Endothelial cell of umbilical vein (primary cell): ENCODE measurements around the gene TDRD7. TPM values are rescaled to one million over a fixed set of nuclear protein-coding genes. Genes with fewer than 3 reads are reported as not detected.

Experiments
- BruUV-seq: library from RNA; stranded (reverse); fragments of 400-500 nt; replicated peaks from 2 replicates; lab custom pipeline; 2021; lab: Mats Ljungman, UMichigan
- CTCF ChIA-PET: fragments of 300-600, 350-600 bp; sonication (Branson Sonifier 250); formaldehyde crosslinking; loops from one replicate; lab custom pipeline; 2021; ENCODE audit warnings: antibody characterized with exemption, inconsistent platforms; lab: Charles Lee
- POLR2A ChIA-PET: fragments of 300-600, 350-600 bp; sonication (Branson Sonifier 250); formaldehyde crosslinking; loops from one replicate; lab custom pipeline; 2021; ENCODE audit warnings: antibody characterized with exemption, inconsistent platforms; lab: Charles Lee
- DNase-seq: peaks from one replicate; pipeline ENCODE4 v3.0.0-alpha.2; 2011; ENCODE audit warnings: low read depth, low spot score
- FAIRE-seq: peaks from 2 replicates; lab custom pipeline; 2011; peaks lifted over from hg19 to GRCh38; lab: Jason Lieb, UNC
- H2AFZ ChIP-seq: 2 replicates; pipeline ENCODE4 v1.6.0; 2012; ENCODE audit warnings: low read depth, low read length, control low read depth, inconsistent platforms
- H3K27ac ChIP-seq: 2 replicates; pipeline ENCODE4 v1.5.1; 2011; ENCODE audit warnings: low read depth, mild to moderate bottlenecking, control low read depth, low read length, moderate library complexity; ENCODE audit not compliant: insufficient read depth
- H3K27me3 ChIP-seq, 2 experiments: 2 replicates each; pipeline versions ENCODE4 v1.6.0 to v1.6.1; 2011; ENCODE audit warnings: low read length in 2 of 2, mixed read lengths in 1 of 2; ENCODE audit not compliant: control insufficient read depth in 2 of 2, insufficient read depth in 2 of 2
- H3K36me3 ChIP-seq, 2 experiments: 2 replicates in 1 of 2; 3 replicates in 1 of 2; pipeline ENCODE4 v1.5.1; 2011; ENCODE audit warnings: low read length in 2 of 2, mild to moderate bottlenecking in 1 of 2, moderate library complexity in 1 of 2; ENCODE audit not compliant: control insufficient read depth in 2 of 2, insufficient read depth in 2 of 2; ENCODE audit errors: extremely low read depth in 1 of 2
- H3K4me1 ChIP-seq: 3 replicates; pipeline ENCODE4 v1.5.1; 2011; ENCODE audit warnings: mild to moderate bottlenecking, low read length; ENCODE audit not compliant: control insufficient read depth, insufficient read depth; ENCODE audit errors: extremely low read depth
- H3K4me2 ChIP-seq: 2 replicates; pipeline ENCODE4 v1.6.1; 2011; ENCODE audit warnings: low read length, control low read depth, mixed read lengths; ENCODE audit not compliant: insufficient read depth
- H3K4me3 ChIP-seq, 3 experiments: fragments of 200-600 bp in 1 of 3; sonication (generic), shearing (Covaris generic) in 1 of 3; replicated peaks in 1 of 3; 2 replicates each; pipeline ENCODE4 v1.5.1; 2011 to 2016; ENCODE audit warnings: control low read depth in 3 of 3, low read length in 3 of 3, mild to moderate bottlenecking in 2 of 3, inconsistent platforms in 1 of 3, low read depth in 1 of 3, moderate library complexity in 1 of 3; ENCODE audit not compliant: insufficient read depth in 1 of 3
- H3K79me2 ChIP-seq: 2 replicates; pipeline ENCODE4 v1.6.0; 2012; ENCODE audit warnings: low read length, inconsistent platforms; ENCODE audit not compliant: control insufficient read depth, insufficient read depth
- H3K9ac ChIP-seq: replicated peaks from 2 replicates; pipeline ENCODE3; 2011; ENCODE audit warnings: low read length, control low read depth; ENCODE audit not compliant: insufficient read depth; ENCODE audit errors: extremely low read depth
- H3K9me1 ChIP-seq: replicated peaks from 3 replicates; pipeline ENCODE4 v1.6.0; 2011; ENCODE audit warnings: mild to moderate bottlenecking, low read length; ENCODE audit not compliant: control insufficient read depth, insufficient read depth; ENCODE audit errors: extremely low read depth
- H3K9me3 ChIP-seq: replicated peaks from 2 replicates; pipeline ENCODE4 v1.5.1; 2012; ENCODE audit warnings: low read length, inconsistent platforms; ENCODE audit not compliant: control insufficient read depth, insufficient read depth
- H4K20me1 ChIP-seq: replicated peaks from 2 replicates; pipeline ENCODE3; 2011; ENCODE audit warnings: mild to moderate bottlenecking, low read length; ENCODE audit not compliant: control insufficient read depth, insufficient read depth; ENCODE audit errors: extremely low read depth
- EZH2 ChIP-seq: IDR thresholded peaks from 2 replicates; pipeline ENCODE4 v1.6.1; 2012; ENCODE audit warnings: borderline replicate concordance, low read depth, mild to moderate bottlenecking, moderate library complexity, low read length, inconsistent platforms; ENCODE audit not compliant: severe bottlenecking
- FOS ChIP-seq: IDR thresholded peaks from 2 replicates; pipeline ENCODE4 v1.6.1; 2011; ENCODE audit warnings: mild to moderate bottlenecking, low read length, moderate library complexity, borderline replicate concordance; ENCODE audit not compliant: insufficient read depth
- GATA2 ChIP-seq: IDR thresholded peaks from 2 replicates; pipeline ENCODE4 v1.7.0; 2011; ENCODE audit warnings: low read depth, mild to moderate bottlenecking, moderate library complexity, mixed read lengths, low read length; ENCODE audit not compliant: insufficient read length, insufficient read depth
- JUN ChIP-seq: IDR thresholded peaks from 2 replicates; pipeline ENCODE4 v1.6.1; 2011; ENCODE audit warnings: borderline replicate concordance, low read depth; ENCODE audit not compliant: insufficient read length, insufficient read depth
- MYC ChIP-seq: IDR thresholded peaks from one replicate; pipeline ENCODE4 v1.6.1; 2011; ENCODE audit warnings: mild to moderate bottlenecking, low read depth, low read length
- POLR2A ChIP-seq: IDR thresholded peaks from 2 replicates; pipeline ENCODE4 v1.6.1; 2012; ENCODE audit warnings: low read depth, mild to moderate bottlenecking, control low read depth, low read length
- POLR2AphosphoS5 ChIP-seq: IDR thresholded peaks from 2 replicates; pipeline ENCODE4 v1.6.1; 2012; ENCODE audit warnings: low read depth, mild to moderate bottlenecking, control low read depth, low read length, moderate library complexity; ENCODE audit not compliant: insufficient read depth
- dilution Hi-C: fragments of 300-500 bp; cut with MboI; formaldehyde crosslinking; loops from one replicate; pipeline ENCODE4 v1.15.0; 2019; ENCODE audit warnings: low sequenced_read_pairs; ENCODE audit not compliant: extremely low pct_ligation_motif_present
- intact Hi-C: fragments of 100-400 bp; cut with micrococcal nuclease; formaldehyde crosslinking; loops from one replicate; pipeline ENCODE4 v1.10.0; 2022
- polyA plus RNA-seq, 4 experiments: library from polyadenylated mRNA; depleted of rRNA in 3 of 4; stranded (reverse) in 3 of 4; unstranded in 1 of 4; fragments of >200 nt; gene quantifications; 2 replicates each; pipeline versions ENCODE4 v1.2.1 to v1.2.3, GENCODE V29; 2011 to 2012; ENCODE audit warnings: missing spikeins in 1 of 4
- total RNA-seq: library from RNA; stranded (reverse); gene quantifications from 2 replicates; pipeline ENCODE4 v1.2.3, GENCODE V29; 2021
- TF ChIP-seq, protein P1 (sequence below): IDR thresholded peaks from 2 replicates; pipeline ENCODE4 v1.6.1; 2011; ENCODE audit not compliant: insufficient read depth, insufficient read length
- TF ChIP-seq, protein P2 (sequence below), 2 donors: IDR thresholded peaks; 1 replicate in 1 of 2; 2 replicates in 1 of 2; pipeline ENCODE4 v1.5.1; 2011; ENCODE audit warnings: low read length in 2 of 2, mild to moderate bottlenecking in 2 of 2, moderate library complexity in 2 of 2, control low read depth in 1 of 2, inconsistent platforms in 1 of 2, low read depth in 1 of 2; ENCODE audit not compliant: insufficient read depth in 1 of 2; ENCODE audit errors: extremely low read depth in 1 of 2

TDRD7 gene
- total and polyA plus RNA-seq, 2 donors (not counting 3 experiments of a cell fraction or from before 2014, with no cell fraction given), result 4.9 to 11.5 TPM

DNA sequence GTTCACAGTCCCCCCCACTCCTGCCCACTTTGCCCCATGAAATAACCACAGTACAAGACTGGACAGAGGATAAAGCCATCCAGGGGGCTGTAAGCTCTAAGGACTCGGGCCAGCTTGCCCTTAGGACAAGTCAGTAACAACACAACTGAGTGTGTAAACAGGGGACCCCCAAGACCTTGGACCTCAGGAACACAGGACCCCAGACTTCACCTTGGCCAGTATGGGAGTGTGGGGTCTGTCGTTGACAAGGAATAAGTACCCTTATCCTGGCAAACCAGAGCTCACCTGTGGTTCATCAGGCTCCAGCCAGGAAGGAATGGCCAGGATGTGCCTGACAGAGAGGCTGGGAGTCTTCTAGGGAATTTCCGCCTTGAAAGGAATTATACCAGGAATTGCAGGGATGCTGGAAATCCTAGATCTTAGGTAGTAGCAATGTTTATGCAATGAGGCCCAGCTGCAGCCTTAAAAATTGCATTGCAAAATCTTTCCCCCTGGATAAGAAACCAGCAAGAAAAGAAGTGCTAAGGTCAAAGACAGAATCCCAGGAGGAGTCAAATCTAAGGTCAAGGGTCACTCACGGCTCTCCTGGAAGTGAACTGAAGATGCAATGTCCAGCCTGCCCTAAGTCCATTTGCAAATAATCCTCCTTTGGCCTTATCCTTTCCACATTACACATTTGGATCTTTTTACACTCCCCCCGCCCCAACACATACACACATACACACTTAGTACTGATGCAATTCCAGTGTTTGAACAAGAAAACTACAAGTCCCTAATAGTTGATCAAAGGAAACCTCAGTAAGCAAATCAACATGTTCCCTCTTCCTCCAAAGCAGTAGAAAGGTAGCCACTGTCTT, 27.3 kb upstream of the TDRD7 start:
- TF ChIP-seq, protein P1, sequence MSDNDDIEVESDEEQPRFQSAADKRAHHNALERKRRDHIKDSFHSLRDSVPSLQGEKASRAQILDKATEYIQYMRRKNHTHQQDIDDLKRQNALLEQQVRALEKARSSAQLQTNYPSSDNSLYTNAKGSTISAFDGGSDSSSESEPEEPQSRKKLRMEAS, result no peak
- TF ChIP-seq POLR2A (no peak), GATA2 (no peak), POLR2AphosphoS5 (no peak), JUN (no peak), FOS (no peak), EZH2 (no peak), MYC (no peak)
- TF ChIP-seq, protein P2, sequence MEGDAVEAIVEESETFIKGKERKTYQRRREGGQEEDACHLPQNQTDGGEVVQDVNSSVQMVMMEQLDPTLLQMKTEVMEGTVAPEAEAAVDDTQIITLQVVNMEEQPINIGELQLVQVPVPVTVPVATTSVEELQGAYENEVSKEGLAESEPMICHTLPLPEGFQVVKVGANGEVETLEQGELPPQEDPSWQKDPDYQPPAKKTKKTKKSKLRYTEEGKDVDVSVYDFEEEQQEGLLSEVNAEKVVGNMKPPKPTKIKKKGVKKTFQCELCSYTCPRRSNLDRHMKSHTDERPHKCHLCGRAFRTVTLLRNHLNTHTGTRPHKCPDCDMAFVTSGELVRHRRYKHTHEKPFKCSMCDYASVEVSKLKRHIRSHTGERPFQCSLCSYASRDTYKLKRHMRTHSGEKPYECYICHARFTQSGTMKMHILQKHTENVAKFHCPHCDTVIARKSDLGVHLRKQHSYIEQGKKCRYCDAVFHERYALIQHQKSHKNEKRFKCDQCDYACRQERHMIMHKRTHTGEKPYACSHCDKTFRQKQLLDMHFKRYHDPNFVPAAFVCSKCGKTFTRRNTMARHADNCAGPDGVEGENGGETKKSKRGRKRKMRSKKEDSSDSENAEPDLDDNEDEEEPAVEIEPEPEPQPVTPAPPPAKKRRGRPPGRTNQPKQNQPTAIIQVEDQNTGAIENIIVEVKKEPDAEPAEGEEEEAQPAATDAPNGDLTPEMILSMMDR (IDR thresholded peaks at IDR 0.05; ENCODE audit: extremely low read depth in 1 of 2, insufficient read depth in 1 of 2, low read depth in 1 of 2, low read length in 2 of 2), result no peak
- no peak for FAIRE-seq

More for the DNA sequence above, 27.3 kb upstream of the TDRD7 start:
- intact Hi-C loops, result no loop called here
- no peaks in the 10 kb centered on the region for H3K4me1 ChIP-seq
- no peak overlapping the region for H3K4me2 ChIP-seq
- no peak for DNase-seq
- H3K27ac ChIP-seq, result no peak overlapping the region
- POLR2A ChIA-PET, result no interaction called here
- H4K20me1 ChIP-seq, result no peaks in the 10 kb centered on the region
- no TSS peak for BruUV-seq
- H3K79me2 ChIP-seq, result no peaks in the 10 kb centered on the region
- dilution Hi-C loops, result no loop called here
- H3K36me3 ChIP-seq, result no peaks in the 10 kb centered on the region
- no peaks in the 10 kb centered on the region for H3K9me3 ChIP-seq
- H3K9me1 ChIP-seq, result no peaks in the 10 kb centered on the region
- CTCF ChIA-PET, result interaction anchor here (0.5 to 4.5 kb wide), 5 partner anchors 13 to 528 kb away, joined by 3 to 59 read pairs (median 38); no protein-coding TSS in a partner anchor
- no peak overlapping the region for H3K9ac ChIP-seq
- no peak overlapping the region for H2AFZ ChIP-seq
- H3K4me3 ChIP-seq, result no peak overlapping the region
- no peaks in the 10 kb centered on the region for H3K27me3 ChIP-seq
